ENCODE results near the gene LRP1-AS. TPM values are rescaled to one million over a fixed set of nuclear protein-coding genes. Genes with fewer than 3 reads are reported as not detected.

LRP1-AS gene
- total and polyA plus RNA-seq, 10 of the 15 experiments (the other 5 are each of a cell fraction or from before 2014, with no cell fraction given): not detected

- H2AFZ ChIP-seq (ENCODE audit: control insufficient read depth, low read depth, low read length): no peak overlapping the region
- 94% methylated on average over 8 of the region's 8 CpGs for WGBS (ENCODE audit: insufficient coverage, insufficient replicate concordance, low lambda C conversion rate, missing lambda C conversion rate)
- ATAC-seq: no peak
- H3K36me3 ChIP-seq (ENCODE audit: control insufficient read depth in 2 of 2, insufficient read depth in 2 of 2, low read length in 1 of 2): peaks cover 18 to 25% of the 10 kb centered on the region in 2 experiments
- no peaks in the 10 kb centered on the region for H3K9me3 ChIP-seq (replicated peaks; ENCODE audit: control insufficient read depth, insufficient read depth, low read length)
- peaks cover 6% of the 10 kb centered on the region for H3K79me2 ChIP-seq (ENCODE audit: control insufficient read depth, insufficient read depth, low read length)
- peaks cover 26% of the 10 kb centered on the region for H3K4me1 ChIP-seq (ENCODE audit: control insufficient read depth, insufficient read depth, low read length)
- no TSS peak for BruUV-seq (replicated peaks)
- no peaks in the 10 kb centered on the region for H4K20me1 ChIP-seq (ENCODE audit: control insufficient read depth, insufficient read depth)
- FAIRE-seq: no peak
- RAD21 ChIA-PET (ENCODE audit: unreplicated experiment): interaction anchor here (0.9 to 1.2 kb wide), 3 partner anchors 19 to 66 kb away, joined by 3 to 4 read pairs (median 3); partner anchors contain the start of gene NEMP1
- H3K27ac ChIP-seq (ENCODE audit: control insufficient read depth, insufficient read depth): no peak overlapping the region
- CTCF ChIA-PET: interaction anchor here (1.3 to 4.2 kb wide), 5 partner anchors 14 to 355 kb away, joined by 4 to 23 read pairs (median 7); partner anchors contain the start of gene STAT6
- H3K27me3 ChIP-seq (replicated peaks in 1 of 2; ENCODE audit: control insufficient read depth in 2 of 2, insufficient read depth in 2 of 2, low read length in 1 of 2): no peaks in the 10 kb centered on the region
- DNase-seq (ENCODE audit: low read depth, low spot score): no peak
- H3K4me3 ChIP-seq: no peak overlapping the region
- SMC1A ChIA-PET (ENCODE audit: uncharacterized antibody, unreplicated experiment): interaction anchor here (1.2 to 10.4 kb wide), 3 partner anchors 12 to 29 kb away, joined by 6 to 120 read pairs (median 9); partner anchors contain the start of genes NEMP1 and STAT6
- TF ChIP-seq SRF (IDR thresholded peaks at IDR 0.05; ENCODE audit: low read depth in 2 of 2, low read length in 2 of 2) (no peak), E2F4 (IDR thresholded peaks at IDR 0.05; ENCODE audit: low read depth, low read length) (no peak), CHD2 (IDR thresholded peaks at IDR 0.05; ENCODE audit: borderline replicate concordance, low read depth, low read length) (no peak), USF1 (IDR thresholded peaks at IDR 0.05; ENCODE audit: borderline replicate concordance, extremely low read length, insufficient read depth, low read depth, low read length) (no peak), CBFB (IDR thresholded peaks at IDR 0.05; ENCODE audit: low read depth) (no peak), LARP7 (IDR thresholded peaks at IDR 0.05) (no peak), KLF5 (IDR thresholded peaks at IDR 0.05; ENCODE audit: partially characterized antibody) (no peak), HDAC6 (IDR thresholded peaks at IDR 0.05; ENCODE audit: unreplicated experiment) (no peak), ZNF217 (IDR thresholded peaks at IDR 0.05) (no peak), MYB (IDR thresholded peaks at IDR 0.05; ENCODE audit: borderline replicate concordance, low read depth, low read length) (no peak), IRF3 (IDR thresholded peaks at IDR 0.05) (no peak), HDGF (IDR thresholded peaks at IDR 0.05) (no peak), E4F1 (IDR thresholded peaks at IDR 0.05; ENCODE audit: borderline replicate concordance, partially characterized antibody) (no peak)
- intact Hi-C loops (cut with micrococcal nuclease; ENCODE audit: unreplicated experiment) (no loop called here), in situ Hi-C loops (cut with MboI) (no loop called here)
- H3K9ac ChIP-seq (ENCODE audit: control insufficient read depth, insufficient read depth, low read length): no peak overlapping the region
- POLR2A ChIA-PET: interaction anchor here (0.7 to 4.4 kb wide), 2 partner anchors 9 to 13 kb away, joined by 4 to 40 read pairs; partner anchors contain the start of gene STAT6
- H3K4me2 ChIP-seq (ENCODE audit: control insufficient read depth, insufficient read depth): no peak overlapping the region
Observed at GRCh38 chr12:57097554-57097835, 49.9 kb downstream of the LRP1-AS start.

Measured in GM12878 (cell line).